GM19099 (cell line): Measurements from ENCODE around the gene LRMDA.

Experiments used
- POLR2A ChIP-seq: IDR thresholded peaks from 3 replicates; pipeline ENCODE4 v1.6.1; 2011; ENCODE audit warnings: low read depth; ENCODE audit not compliant: insufficient read length; ENCODE audit errors: extremely low read depth

Gene LRMDA

DNA sequence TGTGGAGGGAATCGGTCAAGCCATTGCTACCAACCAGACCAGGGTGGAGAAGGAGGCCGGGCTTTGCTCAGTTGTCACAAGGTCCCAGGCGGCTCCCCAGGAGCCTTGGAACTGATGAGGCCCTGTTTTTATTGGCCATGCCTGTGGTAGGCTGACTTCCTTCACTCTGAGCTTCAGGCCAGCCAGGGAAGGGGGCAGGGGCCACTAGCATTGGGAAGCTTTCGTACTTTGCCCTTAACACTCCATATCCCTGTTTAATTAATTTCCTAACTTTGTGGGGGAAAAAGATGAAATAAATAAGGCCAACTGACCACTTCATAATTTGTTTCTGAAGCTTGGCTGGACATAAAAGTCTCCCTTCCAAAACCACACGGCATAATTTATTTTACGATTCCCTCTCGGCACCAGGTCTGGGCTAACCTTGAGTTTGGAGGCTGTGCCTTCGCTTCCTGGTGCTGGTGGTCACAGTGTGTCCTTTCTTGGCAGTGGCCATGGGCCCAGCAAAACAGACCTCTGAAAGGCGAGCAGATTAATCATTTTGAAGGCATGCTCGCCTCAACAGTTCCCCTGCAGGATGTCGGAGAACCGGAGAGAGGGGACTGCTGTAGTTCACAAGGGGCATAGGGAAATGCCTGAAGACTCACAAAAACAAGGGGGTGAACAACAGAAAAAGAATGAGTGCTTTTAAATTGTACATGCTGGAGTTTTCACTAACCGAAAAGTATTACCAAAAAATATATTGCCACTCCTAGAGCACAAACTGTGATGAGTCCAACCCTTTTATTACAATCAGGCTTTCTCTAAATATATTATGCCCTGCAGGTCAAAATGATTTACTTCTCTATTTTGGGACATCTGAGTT lies 966.0 kb downstream of the LRMDA start:
- TF ChIP-seq POLR2A = no peak

DNA sequence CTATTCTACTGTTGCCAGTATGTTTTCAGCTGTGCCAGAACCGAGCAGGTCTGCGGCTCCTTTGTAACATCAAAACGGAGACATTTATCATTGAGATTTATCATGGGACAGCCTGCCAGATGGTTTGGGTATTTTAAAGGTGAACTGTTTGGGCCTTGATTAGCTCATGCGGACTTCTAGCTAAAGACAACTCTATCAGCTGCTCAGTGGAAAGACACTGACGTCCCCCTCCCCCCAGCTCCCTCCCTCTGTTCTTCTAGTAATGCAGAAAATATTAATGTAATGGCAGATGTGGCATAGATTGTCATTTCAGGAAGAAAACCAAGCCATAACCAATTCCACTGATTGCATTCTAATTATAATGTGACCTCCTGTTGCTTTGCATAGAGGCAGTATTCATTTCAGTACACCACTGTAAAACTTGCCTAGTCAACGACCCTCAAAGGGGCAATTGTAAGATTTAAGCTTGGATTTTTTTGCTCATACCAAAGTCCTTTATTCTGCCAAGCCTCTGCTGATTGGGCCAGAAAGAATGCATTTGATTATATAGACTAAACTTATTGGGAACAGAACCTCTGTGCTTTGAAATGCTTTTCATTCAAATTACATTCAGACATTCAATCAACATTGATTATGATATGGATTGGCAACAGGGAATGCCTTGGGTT lies 966.8 kb downstream of the LRMDA start:
- TF ChIP-seq POLR2A = no peak

DNA sequence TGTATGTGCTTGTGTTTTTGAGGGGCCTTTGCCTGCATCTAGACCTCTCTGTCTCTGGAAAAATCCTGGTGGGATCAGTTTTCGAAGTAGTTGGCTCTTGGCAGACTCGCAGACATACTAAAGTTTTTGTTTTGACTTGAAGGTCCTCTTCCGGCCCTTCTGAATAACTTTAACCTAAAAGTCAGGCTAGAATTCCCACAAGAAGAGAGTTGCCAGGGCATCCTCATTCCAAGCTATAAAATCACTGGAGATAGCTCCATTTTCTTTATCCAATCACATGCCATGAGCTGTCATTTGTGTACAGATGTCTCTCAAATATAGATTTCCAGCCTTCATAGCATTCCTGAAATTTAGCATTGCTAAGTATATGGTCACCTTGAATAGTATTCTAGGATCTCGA lies 967.8 kb downstream of the LRMDA start:
- TF ChIP-seq POLR2A = no peak

DNA sequence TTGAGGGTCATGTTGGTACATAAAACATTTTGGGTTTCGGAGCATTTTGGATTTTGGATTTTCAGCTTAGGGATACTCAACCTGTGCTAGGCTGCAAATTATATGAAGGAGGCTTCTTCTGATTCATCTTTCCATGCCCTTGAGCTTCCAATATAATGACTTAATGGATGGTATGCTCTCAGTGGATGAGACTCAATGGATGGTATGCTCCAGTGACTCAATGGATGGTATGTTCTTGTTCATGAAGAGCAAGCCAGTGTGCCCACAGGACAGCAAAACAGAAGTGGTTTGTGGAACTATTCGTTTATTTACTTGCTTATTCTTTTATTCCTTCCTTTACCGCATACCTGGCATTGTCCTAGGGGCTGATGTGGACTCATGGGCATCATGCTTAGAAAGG lies 969.6 kb downstream of the LRMDA start:
- no peak for TF ChIP-seq POLR2A

DNA sequence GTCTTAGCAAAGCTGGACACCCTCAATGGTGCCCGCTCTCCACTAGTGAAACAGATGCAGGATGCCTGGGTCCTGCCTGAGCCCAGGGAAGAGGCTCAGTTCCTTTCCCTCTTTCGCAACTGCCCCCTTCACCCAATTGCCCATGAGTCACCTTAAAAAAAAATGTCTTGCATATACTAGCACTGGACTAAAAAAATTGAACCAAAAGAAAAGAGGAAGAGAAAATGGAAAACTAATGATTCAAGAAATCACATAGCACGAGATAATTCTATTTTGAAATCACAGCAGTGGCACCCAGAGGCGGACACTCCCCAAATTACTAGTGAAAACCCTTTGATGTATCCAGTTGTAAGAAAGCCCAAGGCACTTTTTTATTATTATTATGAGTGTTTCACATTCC lies 972.5 kb downstream of the LRMDA start:
- no peak for TF ChIP-seq POLR2A

DNA sequence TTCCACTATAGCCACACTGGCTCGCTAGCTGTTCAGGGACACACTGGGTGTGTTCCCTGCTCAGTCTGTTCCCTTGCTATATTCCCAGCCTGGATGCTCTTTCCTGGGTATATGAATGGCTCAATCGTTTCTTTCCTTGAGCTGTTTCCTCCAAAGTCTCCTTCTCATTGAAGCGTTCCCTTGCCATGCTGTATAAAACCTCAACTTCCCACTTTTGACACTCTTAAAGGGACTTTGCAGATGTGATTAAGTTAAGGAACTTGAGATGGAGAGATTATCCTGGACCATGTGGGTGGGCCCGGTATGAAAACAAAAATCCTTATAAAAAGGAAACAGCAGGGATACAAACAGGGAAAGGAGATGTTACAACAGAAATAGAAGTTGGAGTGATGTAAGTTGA lies 973.1 kb downstream of the LRMDA start:
- TF ChIP-seq POLR2A = no peak

DNA sequence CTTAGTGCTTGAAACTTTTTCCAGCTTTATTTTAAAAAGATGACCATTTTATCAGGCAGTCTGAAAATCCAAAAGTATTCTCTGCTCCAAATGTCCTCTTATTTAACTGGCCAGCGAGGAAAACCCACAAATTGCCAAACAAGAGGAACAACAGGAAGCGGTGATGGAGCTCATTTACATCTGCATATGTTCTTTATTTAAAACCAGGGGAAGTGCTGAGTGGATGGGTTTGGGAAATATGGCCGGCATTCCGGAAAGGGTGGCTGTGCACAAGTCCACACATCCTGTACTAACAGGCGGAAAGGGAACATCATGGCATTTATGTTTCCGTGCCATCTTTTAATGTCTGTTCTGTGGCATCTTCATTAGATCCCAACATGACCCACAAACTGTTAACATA lies 974.5 kb downstream of the LRMDA start:
- no peak for TF ChIP-seq POLR2A

DNA sequence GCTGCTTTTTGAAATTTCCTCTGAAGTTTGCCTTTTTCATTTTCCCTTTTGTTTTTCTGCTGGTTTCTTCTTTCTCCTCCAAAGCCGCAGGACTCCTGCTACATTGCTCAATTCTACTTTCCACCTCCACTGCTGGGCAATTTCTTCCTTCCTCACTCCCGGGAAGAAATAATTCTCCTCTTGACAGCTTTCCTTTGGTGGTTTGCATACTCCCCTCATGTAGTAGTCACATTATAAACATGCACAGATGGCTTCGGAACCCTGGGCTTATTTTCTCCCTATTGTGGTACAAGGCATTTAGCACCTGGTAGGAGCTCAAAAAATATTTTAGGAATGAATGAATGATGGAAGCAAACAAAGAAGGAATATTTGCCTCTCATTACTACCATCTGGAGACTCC lies 977.2 kb downstream of the LRMDA start:
- no peak for TF ChIP-seq POLR2A

DNA sequence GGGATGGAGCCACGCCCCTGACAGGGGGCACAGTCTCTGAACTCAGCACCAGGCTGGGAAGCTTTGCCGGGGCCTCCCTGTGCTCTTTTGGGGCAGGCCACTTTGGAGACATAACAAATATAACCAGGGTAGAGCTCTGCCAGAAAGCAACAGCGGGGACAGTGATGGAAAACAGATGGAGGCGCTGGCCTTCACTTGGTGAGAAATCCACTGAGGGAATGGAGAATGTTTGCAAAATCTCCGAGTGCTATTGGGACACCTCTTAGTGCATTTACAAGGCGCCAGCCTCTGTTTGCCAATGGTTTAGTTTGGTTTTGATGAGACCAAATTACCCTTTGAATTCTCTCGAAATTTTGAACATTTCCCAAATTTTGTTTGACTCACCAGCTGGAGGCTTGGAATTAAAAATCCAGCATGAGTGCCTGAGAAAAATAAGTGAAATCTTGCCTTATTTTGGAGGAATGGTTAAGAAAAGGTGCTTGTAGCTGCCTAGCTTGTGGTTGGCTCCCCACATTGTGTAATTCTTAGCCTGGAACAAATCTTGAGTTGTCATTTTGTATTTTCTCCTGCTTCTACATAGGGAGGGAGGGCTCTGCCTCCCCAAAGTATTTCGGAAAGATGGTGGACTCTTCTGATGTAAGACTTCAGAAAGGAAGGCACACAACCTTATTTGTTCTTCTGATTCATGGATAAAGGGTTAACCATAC lies 980.5 kb downstream of the LRMDA start:
- TF ChIP-seq POLR2A = no peak

DNA sequence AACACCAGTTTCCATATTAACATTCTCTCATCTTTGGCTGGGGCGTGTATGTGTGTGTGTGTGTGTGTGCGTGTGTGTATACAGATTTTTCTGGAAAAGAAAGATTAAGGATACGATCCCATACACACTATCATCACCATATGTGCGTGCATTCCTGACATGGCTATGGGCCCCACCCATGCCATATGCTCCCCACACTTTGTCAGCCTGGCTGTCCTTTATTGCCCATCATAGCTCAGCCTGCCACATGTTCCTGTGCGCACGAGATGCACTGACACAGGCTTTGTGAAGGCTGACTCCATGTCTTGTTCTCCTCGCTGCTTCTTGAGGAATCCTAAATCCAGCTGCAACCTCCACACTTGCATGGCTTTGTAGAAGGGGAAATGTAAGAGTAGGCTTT lies 984.1 kb downstream of the LRMDA start:
- no peak for TF ChIP-seq POLR2A

DNA sequence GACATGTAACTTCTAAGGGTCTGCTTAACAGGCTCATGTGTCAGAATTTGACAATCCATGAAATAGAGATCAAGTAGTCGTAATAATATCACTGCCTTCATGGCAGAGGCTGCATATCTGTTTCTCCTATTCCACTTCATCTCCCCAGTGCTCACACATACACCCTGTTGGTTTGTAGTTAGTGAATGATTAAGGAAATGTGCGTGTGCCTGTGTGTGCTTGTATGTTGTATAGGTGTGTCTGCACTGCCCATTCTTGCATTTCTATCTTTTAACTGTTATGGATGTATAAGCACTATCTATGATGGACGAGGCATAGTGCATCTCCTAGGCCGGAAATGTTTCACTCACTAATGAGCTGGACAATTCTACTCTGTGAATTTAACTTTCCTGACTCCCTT lies 985.2 kb downstream of the LRMDA start:
- TF ChIP-seq POLR2A = no peak

DNA sequence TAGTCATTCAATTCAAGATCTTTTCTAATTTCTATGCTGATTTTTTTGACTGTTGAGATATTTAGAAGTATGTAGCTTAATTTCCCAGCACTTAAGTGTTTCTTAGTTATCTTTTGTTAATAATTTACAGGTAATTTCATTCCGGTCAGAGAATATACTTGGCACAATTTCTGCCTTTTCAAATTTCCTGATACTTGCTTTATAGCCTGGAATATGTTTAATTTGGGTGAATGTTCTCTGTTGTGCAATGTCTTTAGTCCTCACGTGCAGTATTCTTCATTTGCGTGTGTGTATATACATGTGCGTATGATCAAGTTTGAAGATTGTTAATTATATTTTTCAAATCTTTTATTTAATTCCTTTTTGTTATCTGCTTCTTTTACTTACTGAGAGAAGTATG lies 989.3 kb downstream of the LRMDA start:
- TF ChIP-seq POLR2A = no peak

DNA sequence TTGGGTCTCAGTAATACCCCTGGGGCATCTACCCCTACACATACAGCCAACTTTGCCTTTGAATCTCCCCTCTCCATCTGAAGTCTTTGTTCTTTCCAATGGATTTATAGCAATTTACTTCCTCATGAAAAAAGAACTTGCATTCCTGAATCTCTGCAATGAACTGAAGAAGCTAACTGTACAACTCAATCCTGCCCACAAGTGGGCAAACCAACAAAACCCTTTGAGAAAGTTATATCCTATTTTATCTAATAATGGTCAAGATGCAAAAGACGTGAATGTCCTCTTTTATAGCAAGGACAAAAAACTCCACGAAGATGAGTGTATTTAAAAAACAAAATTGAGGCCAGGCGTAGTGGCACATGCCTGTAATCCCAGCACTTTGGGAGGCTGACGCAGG lies 991.3 kb downstream of the LRMDA start:
- TF ChIP-seq POLR2A = no peak

DNA sequence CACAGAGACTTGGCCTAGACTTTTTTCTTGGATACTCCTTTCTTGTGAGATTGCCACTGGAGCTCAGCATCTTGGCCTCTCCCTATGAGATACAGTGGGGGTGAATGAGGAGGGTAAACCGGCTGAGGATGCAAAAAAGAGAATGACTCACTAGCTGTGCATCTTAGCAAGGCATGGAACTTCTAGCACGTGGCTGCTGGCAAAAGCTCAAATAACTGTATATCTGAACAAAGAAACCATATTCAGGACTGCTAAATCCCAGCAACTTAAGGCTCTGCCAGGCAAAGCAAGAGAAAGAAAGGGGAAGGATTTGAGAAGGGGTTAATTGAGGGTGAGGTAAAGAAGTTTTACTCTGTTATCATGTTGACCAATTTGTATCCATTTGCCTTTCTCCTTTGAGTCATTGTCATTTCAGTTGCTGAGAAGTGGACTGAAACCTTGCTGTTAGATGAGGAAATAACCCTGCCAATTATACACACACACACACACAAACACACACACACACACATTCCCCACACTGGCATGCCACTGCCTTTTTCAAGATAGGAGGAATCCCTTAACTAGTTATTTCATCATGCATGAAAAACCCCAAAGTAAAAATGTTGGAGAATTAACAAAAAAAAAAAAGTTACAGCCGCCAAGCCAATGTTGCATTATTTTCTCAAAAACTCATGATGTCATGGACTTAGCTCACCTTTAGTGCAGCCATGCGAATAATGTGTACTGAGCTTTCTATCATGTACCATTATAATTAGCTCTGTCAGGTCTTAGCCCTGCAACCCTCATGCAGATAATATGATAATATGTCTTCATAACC lies 997.3 kb downstream of the LRMDA start:
- no peak for TF ChIP-seq POLR2A

DNA sequence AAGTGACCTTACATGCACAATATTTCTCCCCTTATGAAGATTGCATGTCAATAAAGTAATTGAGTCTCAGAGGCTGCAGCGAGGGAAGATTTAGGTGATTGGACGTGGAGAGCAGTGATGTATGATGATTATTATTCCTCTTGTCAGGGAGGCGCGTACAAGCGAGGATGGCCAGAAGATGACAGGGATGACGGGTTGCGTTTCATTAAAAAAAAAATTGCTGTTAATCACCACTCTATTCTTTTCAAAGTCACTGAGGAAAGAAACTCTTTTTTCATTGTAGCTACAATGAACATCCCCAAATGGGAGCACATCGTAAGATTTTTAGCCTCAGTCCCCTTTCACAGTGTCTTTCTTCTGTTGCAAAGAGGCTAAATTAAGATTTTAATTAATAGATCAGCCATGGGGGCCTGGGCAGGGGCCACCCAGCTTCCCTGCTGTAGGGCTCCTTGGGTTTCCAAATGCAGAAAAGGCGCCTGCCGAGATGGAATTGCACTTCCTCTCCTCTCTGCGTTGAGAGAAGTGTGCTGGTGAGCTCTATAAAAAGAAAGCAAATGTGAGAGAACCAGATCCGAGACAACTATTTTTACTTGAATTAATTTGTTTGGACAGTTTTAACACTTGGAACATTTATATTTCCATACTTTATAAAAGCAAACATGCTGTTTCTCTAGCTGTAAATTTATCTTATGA lies 998.1 kb downstream of the LRMDA start:
- no peak for TF ChIP-seq POLR2A

DNA sequence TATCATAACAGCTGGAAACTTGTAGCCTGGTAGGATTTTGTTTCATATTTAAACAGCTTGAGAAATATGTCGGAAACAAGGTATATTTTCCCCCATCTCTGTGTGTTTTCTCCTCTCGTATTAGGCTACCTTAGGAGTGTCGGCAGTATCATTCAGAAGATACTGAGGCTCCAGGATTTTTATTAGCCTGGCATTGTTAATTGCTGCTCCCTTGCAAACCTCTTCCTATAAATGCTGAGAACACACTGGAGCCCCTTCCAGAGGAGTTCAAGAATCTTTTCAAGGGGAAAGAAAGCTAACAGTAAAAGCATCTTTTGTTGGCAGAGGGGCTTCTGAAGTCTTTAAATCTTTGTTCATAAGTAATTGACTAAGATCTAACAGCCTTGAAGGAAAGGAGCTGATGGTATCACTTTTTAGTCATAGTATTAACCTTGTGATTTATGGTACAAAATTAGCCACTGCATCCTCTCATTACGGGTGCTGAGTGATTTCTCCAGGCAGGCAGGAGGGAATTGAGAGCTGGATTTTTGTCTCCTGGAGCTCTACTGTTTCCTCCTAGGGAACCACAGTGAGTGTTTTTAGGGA lies 998.7 kb downstream of the LRMDA start:
- TF ChIP-seq POLR2A = no peak
